Liver (tissue), 9 donors: ENCODE measurements around the gene NFYC. TPM values are rescaled to one million over a fixed set of nuclear protein-coding genes. Genes with fewer than 3 reads are reported as not detected.

Experiments
- DNase-seq: peaks from one replicate; pipeline ENCODE4 v3.0.0-alpha.2; 2017; ENCODE audit warnings: low spot score
- H3K27ac ChIP-seq, 2 donors: one replicate each; pipeline ENCODE4 v1.7.0; 2013; ENCODE audit warnings: inconsistent platforms in 2 of 2, low read length in 2 of 2, control low read depth in 1 of 2, low read depth in 1 of 2, mild to moderate bottlenecking in 1 of 2
- H3K27me3 ChIP-seq, 4 donors: one replicate each; pipeline versions ENCODE4 v1.6.1 to v1.7.0; 2013; ENCODE audit warnings: low read length in 3 of 4, inconsistent platforms in 1 of 4, mild to moderate bottlenecking in 1 of 4, moderate library complexity in 1 of 4; ENCODE audit not compliant: control insufficient read depth in 4 of 4, insufficient read depth in 4 of 4
- H3K36me3 ChIP-seq, 4 donors: one replicate each; pipeline versions ENCODE4 v1.6.1 to v1.7.0; 2013; ENCODE audit warnings: low read length in 3 of 4, mild to moderate bottlenecking in 3 of 4, low read depth in 1 of 4, moderate library complexity in 1 of 4; ENCODE audit not compliant: control insufficient read depth in 4 of 4, insufficient read depth in 3 of 4
- H3K4me1 ChIP-seq, 4 donors: one replicate each; pipeline versions ENCODE4 v1.6.1 to v1.7.0; 2013; ENCODE audit warnings: low read length in 3 of 4, mild to moderate bottlenecking in 3 of 4, moderate library complexity in 1 of 4; ENCODE audit not compliant: control insufficient read depth in 4 of 4, insufficient read depth in 4 of 4
- H3K4me3 ChIP-seq, 3 donors: one replicate each; pipeline versions ENCODE4 v1.6.1 to v1.7.0; 2013; ENCODE audit warnings: low read length in 3 of 3, control low read depth in 1 of 3, low read depth in 1 of 3, mild to moderate bottlenecking in 1 of 3
- H3K9ac ChIP-seq, 2 donors: one replicate each; pipeline ENCODE4 v1.7.0; 2013; ENCODE audit warnings: low read length in 2 of 2, mild to moderate bottlenecking in 2 of 2, moderate library complexity in 2 of 2, control low read depth in 1 of 2, low read depth in 1 of 2
- H3K9me3 ChIP-seq, 4 donors: one replicate each; pipeline versions ENCODE4 v1.6.1 to v1.7.0; 2013; ENCODE audit warnings: low read length in 3 of 4; ENCODE audit not compliant: control insufficient read depth in 4 of 4
- EGR1 ChIP-seq, 2 donors: IDR thresholded peaks; 2 replicates each; pipeline ENCODE4 v1.6.1; 2016 to 2018; ENCODE audit warnings: antibody characterized with exemption in 2 of 2, low read depth in 2 of 2
- FOXA1 ChIP-seq: IDR thresholded peaks from 2 replicates; pipeline ENCODE4 v1.6.1; 2016; ENCODE audit warnings: antibody characterized with exemption
- FOXA2 ChIP-seq: IDR thresholded peaks from 2 replicates; pipeline ENCODE4 v1.6.1; 2016; ENCODE audit warnings: antibody characterized with exemption
- GABPA ChIP-seq, 2 donors: IDR thresholded peaks in 1 of 2; conservative IDR thresholded peaks in 1 of 2; 2 replicates each; pipeline ENCODE4 v1.6.1; 2016; ENCODE audit warnings: antibody characterized with exemption in 2 of 2, mild to moderate bottlenecking in 1 of 2, moderate library complexity in 1 of 2
- HNF4A ChIP-seq, 2 donors: conservative IDR thresholded peaks; 2 replicates each; pipeline ENCODE4 v1.6.1; 2016; ENCODE audit warnings: antibody characterized with exemption in 2 of 2, mild to moderate bottlenecking in 2 of 2
- HNF4G ChIP-seq: IDR thresholded peaks from 2 replicates; pipeline ENCODE4 v1.6.1; 2016; ENCODE audit warnings: antibody characterized with exemption
- JUND ChIP-seq, 2 donors: IDR thresholded peaks; 2 replicates each; pipeline ENCODE4 v1.6.1; 2016; ENCODE audit warnings: antibody characterized with exemption in 2 of 2
- NR2F2 ChIP-seq: IDR thresholded peaks from 2 replicates; pipeline ENCODE4 v1.6.1; 2016; ENCODE audit warnings: antibody characterized with exemption
- RAD21 ChIP-seq, 2 donors: IDR thresholded peaks; 2 replicates each; pipeline ENCODE4 v1.6.1; 2016; ENCODE audit warnings: antibody characterized with exemption in 2 of 2, mild to moderate bottlenecking in 2 of 2
- RXRA ChIP-seq, 2 donors: IDR thresholded peaks; 2 replicates each; pipeline ENCODE4 v1.6.1; 2017 to 2018; ENCODE audit warnings: antibody characterized with exemption in 2 of 2, mild to moderate bottlenecking in 1 of 2
- SP1 ChIP-seq: IDR thresholded peaks from 2 replicates; pipeline ENCODE4 v1.6.1; 2018; ENCODE audit warnings: antibody characterized with exemption, mild to moderate bottlenecking
- TAF1 ChIP-seq: conservative IDR thresholded peaks from 2 replicates; pipeline ENCODE4 v1.6.1; 2016; ENCODE audit warnings: antibody characterized with exemption, mild to moderate bottlenecking
- YY1 ChIP-seq: IDR thresholded peaks from 2 replicates; pipeline ENCODE4 v1.6.1; 2016; ENCODE audit warnings: antibody characterized with exemption, mild to moderate bottlenecking
- WGBS: extraction: QIAGEN DNeasy Blood & Tissue Kit; methylation state at CpG from one replicate; pipeline ENCODE4 v1.1.7; 2013; 5-methylcytosine and 5-hydroxymethylcytosine counted together
- polyA plus RNA-seq, 2 donors: library from polyadenylated mRNA; stranded (reverse) in 1 of 2; unstranded in 1 of 2; fragments of 200-250 nt in 1 of 2; fragments of >200 nt in 1 of 2; fragmentation: Nextera tagmentation in 1 of 2; extraction: Ambion mirVana in 1 of 2; gene quantifications; one replicate each; pipeline versions ENCODE4 v1.2.1 to v1.2.3, GENCODE V29; 2013 to 2015
- total RNA-seq, 2 donors: library from RNA; depleted of rRNA; stranded (reverse); fragments of >200 nt; gene quantifications; one replicate each; pipeline ENCODE4 v1.2.3, GENCODE V29; 2014
- TF ChIP-seq, protein P1 (sequence below): IDR thresholded peaks from 2 replicates; pipeline ENCODE4 v1.6.1; 2016; ENCODE audit warnings: antibody characterized with exemption, mild to moderate bottlenecking
- TF ChIP-seq, protein P2 (sequence below): IDR thresholded peaks from 2 replicates; pipeline ENCODE4 v1.6.1; 2016; ENCODE audit warnings: antibody characterized with exemption
- TF ChIP-seq, protein P3 (sequence below): IDR thresholded peaks from 2 replicates; pipeline ENCODE4 v1.6.1; 2016; ENCODE audit warnings: antibody characterized with exemption
- TF ChIP-seq, protein P4 (sequence below): fragments of 150-350 bp; IDR thresholded peaks from 2 replicates; pipeline ENCODE4 v1.5.1; 2017; ENCODE audit warnings: improper control_type of control experiment, low read depth, low read length; ENCODE audit not compliant: missing input control
- TF ChIP-seq, protein P5 (sequence below): IDR thresholded peaks from 2 replicates; pipeline ENCODE4 v1.6.1; 2016; ENCODE audit warnings: antibody characterized with exemption
- donor health status: healthy.
- donor health status: healthy.
- donor health status: healthy.
- donor health status: healthy.
- donor health status: healthy.

The NFYC gene
- total and polyA plus RNA-seq, 4 donors: 18.3 to 28.1 (median 26.8) TPM

DNA sequence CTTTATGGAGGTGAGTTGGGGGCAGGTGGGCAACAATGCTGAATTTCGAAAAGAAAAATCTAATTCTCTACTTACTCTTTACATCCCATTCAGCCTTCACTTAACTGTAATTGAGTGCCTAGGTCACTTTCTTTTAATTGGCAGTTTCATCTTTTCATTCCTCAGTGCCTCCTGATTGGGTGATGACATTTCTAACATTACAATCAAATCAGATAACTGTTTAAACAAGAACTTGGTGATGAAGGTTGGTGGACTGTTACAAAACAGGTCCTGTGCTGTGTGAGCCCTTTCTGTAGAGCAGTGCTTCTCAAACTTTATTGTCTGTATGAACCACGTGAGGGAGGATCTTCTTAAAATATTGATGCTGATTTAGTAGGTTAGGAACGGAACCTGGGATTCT, 51.9 kb downstream of the NFYC start:
- Histone ChIP-seq H3K27ac (peak overlapping the region; percentile 28 to 33), H3K9me3 (no peaks in the 10 kb centered on the region), H3K27me3 (no peaks in the 10 kb centered on the region), H3K36me3 (peaks cover 0 to 16% (median 6%) of the 10 kb centered on the region in 4 donors), H3K9ac (peak overlapping the region in 1 of 2 donors; percentile 12), H3K4me1 (peaks cover 8 to 73% (median 52%) of the 10 kb centered on the region in 4 donors), H3K4me3 (no peak overlapping the region)
- no peak for DNase-seq
- TF ChIP-seq YY1 (peak; percentile 50), FOXA1 (peak; percentile 8), RAD21 (IDR thresholded peaks at IDR 0.05) (no peak), TAF1 (no peak), JUND (IDR thresholded peaks at IDR 0.05) (peak in 1 of 2 donors; percentile 35), NR2F2 (no peak), FOXA2 (peak; percentile 57), SP1 (peak; percentile 36), HNF4A (conservative IDR thresholded peaks at IDR 0.05) (peak; percentile 60 to 74), RXRA (IDR thresholded peaks at IDR 0.05) (peak in 1 of 2 donors; percentile 71), GABPA (IDR thresholded peaks at IDR 0.05 in 1 of 2, conservative IDR thresholded peaks at IDR 0.05 in 1 of 2) (no peak), HNF4G (no peak), EGR1 (IDR thresholded peaks at IDR 0.05; ENCODE audit: low read depth in 2 of 2) (no peak)
- TF ChIP-seq, protein P1, sequence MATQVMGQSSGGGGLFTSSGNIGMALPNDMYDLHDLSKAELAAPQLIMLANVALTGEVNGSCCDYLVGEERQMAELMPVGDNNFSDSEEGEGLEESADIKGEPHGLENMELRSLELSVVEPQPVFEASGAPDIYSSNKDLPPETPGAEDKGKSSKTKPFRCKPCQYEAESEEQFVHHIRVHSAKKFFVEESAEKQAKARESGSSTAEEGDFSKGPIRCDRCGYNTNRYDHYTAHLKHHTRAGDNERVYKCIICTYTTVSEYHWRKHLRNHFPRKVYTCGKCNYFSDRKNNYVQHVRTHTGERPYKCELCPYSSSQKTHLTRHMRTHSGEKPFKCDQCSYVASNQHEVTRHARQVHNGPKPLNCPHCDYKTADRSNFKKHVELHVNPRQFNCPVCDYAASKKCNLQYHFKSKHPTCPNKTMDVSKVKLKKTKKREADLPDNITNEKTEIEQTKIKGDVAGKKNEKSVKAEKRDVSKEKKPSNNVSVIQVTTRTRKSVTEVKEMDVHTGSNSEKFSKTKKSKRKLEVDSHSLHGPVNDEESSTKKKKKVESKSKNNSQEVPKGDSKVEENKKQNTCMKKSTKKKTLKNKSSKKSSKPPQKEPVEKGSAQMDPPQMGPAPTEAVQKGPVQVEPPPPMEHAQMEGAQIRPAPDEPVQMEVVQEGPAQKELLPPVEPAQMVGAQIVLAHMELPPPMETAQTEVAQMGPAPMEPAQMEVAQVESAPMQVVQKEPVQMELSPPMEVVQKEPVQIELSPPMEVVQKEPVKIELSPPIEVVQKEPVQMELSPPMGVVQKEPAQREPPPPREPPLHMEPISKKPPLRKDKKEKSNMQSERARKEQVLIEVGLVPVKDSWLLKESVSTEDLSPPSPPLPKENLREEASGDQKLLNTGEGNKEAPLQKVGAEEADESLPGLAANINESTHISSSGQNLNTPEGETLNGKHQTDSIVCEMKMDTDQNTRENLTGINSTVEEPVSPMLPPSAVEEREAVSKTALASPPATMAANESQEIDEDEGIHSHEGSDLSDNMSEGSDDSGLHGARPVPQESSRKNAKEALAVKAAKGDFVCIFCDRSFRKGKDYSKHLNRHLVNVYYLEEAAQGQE: peak; percentile 23
- TF ChIP-seq, protein P2, sequence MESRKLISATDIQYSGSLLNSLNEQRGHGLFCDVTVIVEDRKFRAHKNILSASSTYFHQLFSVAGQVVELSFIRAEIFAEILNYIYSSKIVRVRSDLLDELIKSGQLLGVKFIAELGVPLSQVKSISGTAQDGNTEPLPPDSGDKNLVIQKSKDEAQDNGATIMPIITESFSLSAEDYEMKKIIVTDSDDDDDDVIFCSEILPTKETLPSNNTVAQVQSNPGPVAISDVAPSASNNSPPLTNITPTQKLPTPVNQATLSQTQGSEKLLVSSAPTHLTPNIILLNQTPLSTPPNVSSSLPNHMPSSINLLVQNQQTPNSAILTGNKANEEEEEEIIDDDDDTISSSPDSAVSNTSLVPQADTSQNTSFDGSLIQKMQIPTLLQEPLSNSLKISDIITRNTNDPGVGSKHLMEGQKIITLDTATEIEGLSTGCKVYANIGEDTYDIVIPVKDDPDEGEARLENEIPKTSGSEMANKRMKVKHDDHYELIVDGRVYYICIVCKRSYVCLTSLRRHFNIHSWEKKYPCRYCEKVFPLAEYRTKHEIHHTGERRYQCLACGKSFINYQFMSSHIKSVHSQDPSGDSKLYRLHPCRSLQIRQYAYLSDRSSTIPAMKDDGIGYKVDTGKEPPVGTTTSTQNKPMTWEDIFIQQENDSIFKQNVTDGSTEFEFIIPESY: no peak
- TF ChIP-seq, protein P3, sequence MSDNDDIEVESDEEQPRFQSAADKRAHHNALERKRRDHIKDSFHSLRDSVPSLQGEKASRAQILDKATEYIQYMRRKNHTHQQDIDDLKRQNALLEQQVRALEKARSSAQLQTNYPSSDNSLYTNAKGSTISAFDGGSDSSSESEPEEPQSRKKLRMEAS: peak; percentile 25
- TF ChIP-seq, protein P4, sequence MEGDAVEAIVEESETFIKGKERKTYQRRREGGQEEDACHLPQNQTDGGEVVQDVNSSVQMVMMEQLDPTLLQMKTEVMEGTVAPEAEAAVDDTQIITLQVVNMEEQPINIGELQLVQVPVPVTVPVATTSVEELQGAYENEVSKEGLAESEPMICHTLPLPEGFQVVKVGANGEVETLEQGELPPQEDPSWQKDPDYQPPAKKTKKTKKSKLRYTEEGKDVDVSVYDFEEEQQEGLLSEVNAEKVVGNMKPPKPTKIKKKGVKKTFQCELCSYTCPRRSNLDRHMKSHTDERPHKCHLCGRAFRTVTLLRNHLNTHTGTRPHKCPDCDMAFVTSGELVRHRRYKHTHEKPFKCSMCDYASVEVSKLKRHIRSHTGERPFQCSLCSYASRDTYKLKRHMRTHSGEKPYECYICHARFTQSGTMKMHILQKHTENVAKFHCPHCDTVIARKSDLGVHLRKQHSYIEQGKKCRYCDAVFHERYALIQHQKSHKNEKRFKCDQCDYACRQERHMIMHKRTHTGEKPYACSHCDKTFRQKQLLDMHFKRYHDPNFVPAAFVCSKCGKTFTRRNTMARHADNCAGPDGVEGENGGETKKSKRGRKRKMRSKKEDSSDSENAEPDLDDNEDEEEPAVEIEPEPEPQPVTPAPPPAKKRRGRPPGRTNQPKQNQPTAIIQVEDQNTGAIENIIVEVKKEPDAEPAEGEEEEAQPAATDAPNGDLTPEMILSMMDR: no peak
- TF ChIP-seq, protein P5, sequence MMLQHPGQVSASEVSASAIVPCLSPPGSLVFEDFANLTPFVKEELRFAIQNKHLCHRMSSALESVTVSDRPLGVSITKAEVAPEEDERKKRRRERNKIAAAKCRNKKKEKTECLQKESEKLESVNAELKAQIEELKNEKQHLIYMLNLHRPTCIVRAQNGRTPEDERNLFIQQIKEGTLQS: peak; percentile 37
- 72% methylated on average over 3 of the region's 3 CpGs for WGBS
